ENCODE measurements around the gene PANK4.

PANK4 gene

GRCh38 chr1:2479618-2480017 is 46.8 kb downstream of the PANK4 start:
- Mint-ChIP-seq H3K9me3 (no peaks in the 10 kb centered on the region), H3K27me3 (ENCODE audit: low read depth, poor library complexity) (peaks cover 5% of the 10 kb centered on the region), H3K4me1 (peaks cover 11% of the 10 kb centered on the region), H3K27ac (no peak overlapping the region), H3K36me3 (ENCODE audit: low read depth) (no peaks in the 10 kb centered on the region), H3K4me3 (no peak overlapping the region)
- no peak for TF ChIP-seq CTCF (IDR thresholded peaks at IDR 0.05)
- DNase-seq = no peak

- no peak for DNase-seq
- no peak overlapping the region for H3K27ac Mint-ChIP-seq
- no peak for TF ChIP-seq CTCF (IDR thresholded peaks at IDR 0.05)
- H3K36me3 Mint-ChIP-seq (ENCODE audit: low read depth) = no peaks in the 10 kb centered on the region
- peaks cover 5% of the 10 kb centered on the region for H3K27me3 Mint-ChIP-seq (ENCODE audit: low read depth, poor library complexity)
- H3K9me3 Mint-ChIP-seq = no peaks in the 10 kb centered on the region
- peaks cover 11% of the 10 kb centered on the region for H3K4me1 Mint-ChIP-seq
- no peak overlapping the region for H3K4me3 Mint-ChIP-seq
These were observed 47.2 kb downstream of the PANK4 start for GRCh38 chr1:2479186-2479585.

GRCh38 chr1:2477791-2478499 is 48.5 kb downstream of the PANK4 start:
- Mint-ChIP-seq H3K4me1 (peaks cover 12% of the 10 kb centered on the region), H3K36me3 (ENCODE audit: low read depth) (no peaks in the 10 kb centered on the region), H3K27me3 (ENCODE audit: low read depth, poor library complexity) (peaks cover 5% of the 10 kb centered on the region), H3K27ac (no peak overlapping the region), H3K4me3 (no peak overlapping the region), H3K9me3 (no peaks in the 10 kb centered on the region)
- DNase-seq = no peak
- TF ChIP-seq CTCF (IDR thresholded peaks at IDR 0.05) = no peak

GRCh38 chr1:2477309-2477708 is 49.1 kb downstream of the PANK4 start:
- no peak overlapping the region for H3K4me3 Mint-ChIP-seq
- peaks cover 5% of the 10 kb centered on the region for H3K27me3 Mint-ChIP-seq (ENCODE audit: low read depth, poor library complexity)
- H3K27ac Mint-ChIP-seq = no peak overlapping the region
- peaks cover 18% of the 10 kb centered on the region for H3K4me1 Mint-ChIP-seq
- no peak for DNase-seq
- TF ChIP-seq CTCF (IDR thresholded peaks at IDR 0.05) = no peak
- H3K36me3 Mint-ChIP-seq (ENCODE audit: low read depth) = no peaks in the 10 kb centered on the region
- H3K9me3 Mint-ChIP-seq = no peaks in the 10 kb centered on the region

- no peak for TF ChIP-seq CTCF (IDR thresholded peaks at IDR 0.05)
- Mint-ChIP-seq H3K27ac (no peak within 1 kb of the TSS), H3K9me3 (no peaks in the 10 kb centered on the region), H3K27me3 (ENCODE audit: low read depth, poor library complexity) (peaks cover 5% of the 10 kb centered on the region), H3K36me3 (ENCODE audit: low read depth) (no peaks in the 10 kb centered on the region), H3K4me1 (peaks cover 18% of the 10 kb centered on the region), H3K4me3 (no peak within 1 kb of the TSS)
- no peak for DNase-seq
These were observed 50.1 kb downstream of the PANK4 start, which contains the start of gene PLCH2 for GRCh38 chr1:2476061-2476999. Gene PLCH2 (plus strand): TSS chr1:2476289. CDS start chr1:2476589, 300 bp downstream.
